HL-60 (cell line): ENCODE measurements around the gene LOXL3.

Source experiments
- DNase-seq, 2 experiments: peaks; one replicate each; pipeline ENCODE4 v3.0.0-alpha.2; 2010 to 2020; ENCODE audit warnings: low read depth in 1 of 2, low spot score in 1 of 2
- H3K27ac ChIP-seq: fragments of 250-450 bp; sonication (Bioruptor Pico); replicated peaks from 2 replicates; pipeline ENCODE4 v1.5.1; 2020; ENCODE audit warnings: mild to moderate bottlenecking, moderate library complexity
- H3K27me3 ChIP-seq: fragments of 250-450 bp; sonication (Bioruptor Pico); 2 replicates; pipeline ENCODE4 v1.5.1; 2021; ENCODE audit warnings: mild to moderate bottlenecking, moderate library complexity; ENCODE audit not compliant: insufficient read depth, poor library complexity, severe bottlenecking
- H3K4me3 ChIP-seq: replicated peaks from 2 replicates; pipeline ENCODE4 v1.5.1; 2011; ENCODE audit warnings: mild to moderate bottlenecking, control low read depth, low read length; ENCODE audit not compliant: insufficient read depth
- GABPA ChIP-seq: IDR thresholded peaks from 2 replicates; pipeline ENCODE4 v1.6.1; 2012; ENCODE audit warnings: low read depth
- POLR2AphosphoS5 ChIP-seq: IDR thresholded peaks from 2 replicates; pipeline ENCODE4 v1.6.1; 2012; ENCODE audit warnings: low read depth
- SPI1 ChIP-seq: IDR thresholded peaks from 2 replicates; pipeline ENCODE4 v1.6.1; 2012; ENCODE audit warnings: low read depth, mild to moderate bottlenecking, borderline replicate concordance
- TF ChIP-seq, protein P1 (sequence below): IDR thresholded peaks from one replicate; pipeline ENCODE4 v1.5.1; 2011; ENCODE audit warnings: low read length, control low read depth, inconsistent platforms; ENCODE audit not compliant: insufficient read depth
- TF ChIP-seq, protein P2 (sequence below): IDR thresholded peaks from 2 replicates; pipeline ENCODE4 v1.6.1; 2012; ENCODE audit warnings: low read depth; ENCODE audit not compliant: insufficient replicate concordance

LOXL3 gene

DNA sequence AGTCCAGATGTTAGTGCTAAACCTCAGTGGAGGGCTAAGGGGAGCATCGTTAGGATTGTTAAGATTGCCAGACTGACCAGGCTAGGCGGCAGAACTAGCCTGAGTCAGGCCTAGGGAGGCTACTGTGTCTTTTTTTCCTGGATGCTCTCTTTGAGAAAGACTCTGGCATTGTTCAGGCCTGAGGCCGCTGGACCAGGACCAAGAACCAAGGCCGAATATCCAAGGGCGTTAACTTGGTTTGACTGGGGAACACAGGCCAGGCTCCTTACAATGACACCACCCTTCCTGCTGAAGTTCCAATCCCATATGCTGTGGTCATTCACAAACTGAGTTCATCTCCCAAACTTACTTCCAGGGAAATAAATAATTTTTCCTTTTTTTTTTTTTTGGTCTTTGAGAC lies 13.5 kb downstream of the LOXL3 start:
- Histone ChIP-seq H3K27ac (no peak overlapping the region), H3K4me3 (no peak overlapping the region), H3K27me3 (no peaks in the 10 kb centered on the region)
- no peak for DNase-seq
- TF ChIP-seq SPI1 (no peak), GABPA (no peak), POLR2AphosphoS5 (no peak)
- TF ChIP-seq, protein P1, sequence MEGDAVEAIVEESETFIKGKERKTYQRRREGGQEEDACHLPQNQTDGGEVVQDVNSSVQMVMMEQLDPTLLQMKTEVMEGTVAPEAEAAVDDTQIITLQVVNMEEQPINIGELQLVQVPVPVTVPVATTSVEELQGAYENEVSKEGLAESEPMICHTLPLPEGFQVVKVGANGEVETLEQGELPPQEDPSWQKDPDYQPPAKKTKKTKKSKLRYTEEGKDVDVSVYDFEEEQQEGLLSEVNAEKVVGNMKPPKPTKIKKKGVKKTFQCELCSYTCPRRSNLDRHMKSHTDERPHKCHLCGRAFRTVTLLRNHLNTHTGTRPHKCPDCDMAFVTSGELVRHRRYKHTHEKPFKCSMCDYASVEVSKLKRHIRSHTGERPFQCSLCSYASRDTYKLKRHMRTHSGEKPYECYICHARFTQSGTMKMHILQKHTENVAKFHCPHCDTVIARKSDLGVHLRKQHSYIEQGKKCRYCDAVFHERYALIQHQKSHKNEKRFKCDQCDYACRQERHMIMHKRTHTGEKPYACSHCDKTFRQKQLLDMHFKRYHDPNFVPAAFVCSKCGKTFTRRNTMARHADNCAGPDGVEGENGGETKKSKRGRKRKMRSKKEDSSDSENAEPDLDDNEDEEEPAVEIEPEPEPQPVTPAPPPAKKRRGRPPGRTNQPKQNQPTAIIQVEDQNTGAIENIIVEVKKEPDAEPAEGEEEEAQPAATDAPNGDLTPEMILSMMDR = no peak
- TF ChIP-seq, protein P2, sequence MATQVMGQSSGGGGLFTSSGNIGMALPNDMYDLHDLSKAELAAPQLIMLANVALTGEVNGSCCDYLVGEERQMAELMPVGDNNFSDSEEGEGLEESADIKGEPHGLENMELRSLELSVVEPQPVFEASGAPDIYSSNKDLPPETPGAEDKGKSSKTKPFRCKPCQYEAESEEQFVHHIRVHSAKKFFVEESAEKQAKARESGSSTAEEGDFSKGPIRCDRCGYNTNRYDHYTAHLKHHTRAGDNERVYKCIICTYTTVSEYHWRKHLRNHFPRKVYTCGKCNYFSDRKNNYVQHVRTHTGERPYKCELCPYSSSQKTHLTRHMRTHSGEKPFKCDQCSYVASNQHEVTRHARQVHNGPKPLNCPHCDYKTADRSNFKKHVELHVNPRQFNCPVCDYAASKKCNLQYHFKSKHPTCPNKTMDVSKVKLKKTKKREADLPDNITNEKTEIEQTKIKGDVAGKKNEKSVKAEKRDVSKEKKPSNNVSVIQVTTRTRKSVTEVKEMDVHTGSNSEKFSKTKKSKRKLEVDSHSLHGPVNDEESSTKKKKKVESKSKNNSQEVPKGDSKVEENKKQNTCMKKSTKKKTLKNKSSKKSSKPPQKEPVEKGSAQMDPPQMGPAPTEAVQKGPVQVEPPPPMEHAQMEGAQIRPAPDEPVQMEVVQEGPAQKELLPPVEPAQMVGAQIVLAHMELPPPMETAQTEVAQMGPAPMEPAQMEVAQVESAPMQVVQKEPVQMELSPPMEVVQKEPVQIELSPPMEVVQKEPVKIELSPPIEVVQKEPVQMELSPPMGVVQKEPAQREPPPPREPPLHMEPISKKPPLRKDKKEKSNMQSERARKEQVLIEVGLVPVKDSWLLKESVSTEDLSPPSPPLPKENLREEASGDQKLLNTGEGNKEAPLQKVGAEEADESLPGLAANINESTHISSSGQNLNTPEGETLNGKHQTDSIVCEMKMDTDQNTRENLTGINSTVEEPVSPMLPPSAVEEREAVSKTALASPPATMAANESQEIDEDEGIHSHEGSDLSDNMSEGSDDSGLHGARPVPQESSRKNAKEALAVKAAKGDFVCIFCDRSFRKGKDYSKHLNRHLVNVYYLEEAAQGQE = no peak

GRCh38 chr2:74538881-74539339 lies 14.8 kb downstream of the LOXL3 start:
- no peak overlapping the region for H3K4me3 ChIP-seq
- DNase-seq = peak in 1 of 2 experiments; percentile 33
- H3K27me3 ChIP-seq = no peaks in the 10 kb centered on the region
- TF ChIP-seq GABPA (no peak), SPI1 (no peak), POLR2AphosphoS5 (no peak)
- TF ChIP-seq, protein P2 = no peak
- TF ChIP-seq, protein P1 = no peak
- H3K27ac ChIP-seq = no peak overlapping the region

GRCh38 chr2:74537140-74537539 lies 16.6 kb downstream of the LOXL3 start:
- Histone ChIP-seq H3K4me3 (no peak overlapping the region), H3K27me3 (no peaks in the 10 kb centered on the region), H3K27ac (no peak overlapping the region)
- DNase-seq = no peak
- TF ChIP-seq GABPA (no peak), POLR2AphosphoS5 (no peak)
- TF ChIP-seq, protein P1 = no peak
- TF ChIP-seq, protein P2 = no peak
